ENCODE results near the gene NSD2.

Gene NSD2

DNA sequence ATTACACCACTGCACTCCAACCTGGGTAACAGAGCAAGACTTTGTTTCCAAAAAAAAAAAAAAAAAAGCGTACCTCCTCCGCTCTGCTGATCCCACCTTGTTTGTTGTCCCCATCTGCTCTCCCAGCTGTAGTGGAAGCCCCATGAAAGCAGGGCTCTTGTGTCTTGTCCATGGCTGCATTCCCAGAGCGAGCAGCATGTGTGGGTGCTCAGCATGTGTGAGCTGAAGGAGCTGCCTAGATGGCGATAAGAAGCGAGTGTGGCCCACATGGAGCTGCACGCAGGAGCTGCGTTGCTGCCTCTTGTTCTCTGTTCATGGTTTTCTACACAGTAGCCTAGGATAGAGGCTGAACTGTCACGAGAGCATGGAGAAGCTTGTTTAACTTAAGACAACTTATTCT is 12.4 kb downstream of the NSD2 start:
- CTCF ChIA-PET = interaction anchor here (0.7 to 1.3 kb wide), 3 partner anchors 15 to 73 kb away, joined by 3 to 4 read pairs (median 4); no protein-coding TSS in a partner anchor
- no peaks in the 10 kb centered on the region for H3K36me3 ChIP-seq (ENCODE audit: control insufficient read depth in 2 of 2, insufficient read depth in 1 of 2, low read length in 2 of 2)
- H3K27ac ChIP-seq (ENCODE audit: extremely low read depth, low read depth, low read length) = no peak overlapping the region
- no peak for TF ChIP-seq IKZF3 (tag by site-specific recombination; IDR thresholded peaks at IDR 0.05)
- TF ChIP-seq ZNF48 (tag by site-specific recombination; IDR thresholded peaks at IDR 0.05) = no peak
- no peak for TF ChIP-seq ZNF777 (tag by site-specific recombination; IDR thresholded peaks at IDR 0.05; ENCODE audit: borderline replicate concordance)
- no peak for TF ChIP-seq KLF7 (tag by site-specific recombination; IDR thresholded peaks at IDR 0.05; ENCODE audit: borderline replicate concordance)
- TF ChIP-seq PBX3 (CRISPR knock-in tag; IDR thresholded peaks at IDR 0.05) = no peak
- no peak for TF ChIP-seq ZNF274 (IDR thresholded peaks at IDR 0.05; ENCODE audit: low read length)
- TF ChIP-seq ZNF274 (tag by site-specific recombination; IDR thresholded peaks at IDR 0.05; ENCODE audit: borderline replicate concordance) = no peak
- no peak for TF ChIP-seq MYNN (tag by site-specific recombination; IDR thresholded peaks at IDR 0.05; ENCODE audit: borderline replicate concordance)
- TF ChIP-seq ZNF2 (tag by site-specific recombination; IDR thresholded peaks at IDR 0.05) = no peak
- TF ChIP-seq ZNF558 (tag by site-specific recombination; IDR thresholded peaks at IDR 0.05) = no peak
- no peak for TF ChIP-seq SCRT2 (tag by site-specific recombination; IDR thresholded peaks at IDR 0.05)
- TF ChIP-seq SCRT1 (tag by site-specific recombination; IDR thresholded peaks at IDR 0.05; ENCODE audit: borderline replicate concordance) = no peak
- TF ChIP-seq ZSCAN18 (tag by site-specific recombination; IDR thresholded peaks at IDR 0.05) = no peak
- no peak for TF ChIP-seq ZNF776 (tag by site-specific recombination; IDR thresholded peaks at IDR 0.05; ENCODE audit: borderline replicate concordance)
- TF ChIP-seq YY2 (tag by site-specific recombination; IDR thresholded peaks at IDR 0.05) = no peak
- TF ChIP-seq, protein P1, sequence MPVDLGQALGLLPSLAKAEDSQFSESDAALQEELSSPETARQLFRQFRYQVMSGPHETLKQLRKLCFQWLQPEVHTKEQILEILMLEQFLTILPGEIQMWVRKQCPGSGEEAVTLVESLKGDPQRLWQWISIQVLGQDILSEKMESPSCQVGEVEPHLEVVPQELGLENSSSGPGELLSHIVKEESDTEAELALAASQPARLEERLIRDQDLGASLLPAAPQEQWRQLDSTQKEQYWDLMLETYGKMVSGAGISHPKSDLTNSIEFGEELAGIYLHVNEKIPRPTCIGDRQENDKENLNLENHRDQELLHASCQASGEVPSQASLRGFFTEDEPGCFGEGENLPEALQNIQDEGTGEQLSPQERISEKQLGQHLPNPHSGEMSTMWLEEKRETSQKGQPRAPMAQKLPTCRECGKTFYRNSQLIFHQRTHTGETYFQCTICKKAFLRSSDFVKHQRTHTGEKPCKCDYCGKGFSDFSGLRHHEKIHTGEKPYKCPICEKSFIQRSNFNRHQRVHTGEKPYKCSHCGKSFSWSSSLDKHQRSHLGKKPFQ (tag by site-specific recombination; IDR thresholded peaks at IDR 0.05) = no peak
- TF ChIP-seq CTCF (tag by site-specific recombination; IDR thresholded peaks at IDR 0.05) = no peak
- no peak for TF ChIP-seq ZNF138 (tag by site-specific recombination; IDR thresholded peaks at IDR 0.05; ENCODE audit: borderline replicate concordance)
- no peaks in the 10 kb centered on the region for H3K4me1 ChIP-seq (ENCODE audit: control insufficient read depth, insufficient read depth, low read length)
- no peaks in the 10 kb centered on the region for H3K9me3 ChIP-seq (ENCODE audit: control insufficient read depth, insufficient read depth, low read depth, low read length)
- H3K4me3 ChIP-seq (ENCODE audit: low read depth, low read length) = no peak overlapping the region
- POLR2A ChIA-PET = interaction anchor here (0.6 to 1.5 kb wide), 6 partner anchors 9 to 151 kb away, joined by 3 to 8 read pairs (median 4); partner anchors contain the start of genes NELFA and NSD2

- Histone ChIP-seq H3K36me3 (ENCODE audit: control insufficient read depth in 2 of 2, insufficient read depth in 1 of 2, low read length in 2 of 2) (no peaks in the 10 kb centered on the region), H3K4me3 (ENCODE audit: low read depth, low read length) (no peak overlapping the region), H3K4me1 (ENCODE audit: control insufficient read depth, insufficient read depth, low read length) (no peaks in the 10 kb centered on the region), H3K27ac (ENCODE audit: extremely low read depth, low read depth, low read length) (no peak overlapping the region), H3K9me3 (ENCODE audit: control insufficient read depth, insufficient read depth, low read depth, low read length) (no peaks in the 10 kb centered on the region)
- no peak for TF ChIP-seq BCL11B (tag by site-specific recombination; IDR thresholded peaks at IDR 0.05; ENCODE audit: low read depth)
- no peak for TF ChIP-seq SETDB1 (IDR thresholded peaks at IDR 0.05; ENCODE audit: insufficient read length, low read length)
- no peak for TF ChIP-seq ZNF174 (tag by site-specific recombination; IDR thresholded peaks at IDR 0.05)
- no peak for TF ChIP-seq BCL11A (tag by site-specific recombination; IDR thresholded peaks at IDR 0.05; ENCODE audit: low read depth)
- ChIA-PET CTCF (interaction anchor here (4.0 kb wide), 1 partner anchor 14 kb away, joined by 24 read pairs; no protein-coding TSS in a partner anchor), POLR2A (no interaction called here)
These were observed 14.2 kb downstream of the NSD2 start for GRCh38 chr4:1885414-1885813.
